ENCODE data around the gene SPAAR.
"Not testable (repeated sequence)": the region's sequence is repeated elsewhere in the genome, so short reads cannot be mapped to it uniquely, and the experiment has no call there.

SPAAR gene

GRCh38 chr9:35892051-35892450 lies 17.2 kb upstream of the SPAAR start:
- TF ChIP-seq, protein P1, sequence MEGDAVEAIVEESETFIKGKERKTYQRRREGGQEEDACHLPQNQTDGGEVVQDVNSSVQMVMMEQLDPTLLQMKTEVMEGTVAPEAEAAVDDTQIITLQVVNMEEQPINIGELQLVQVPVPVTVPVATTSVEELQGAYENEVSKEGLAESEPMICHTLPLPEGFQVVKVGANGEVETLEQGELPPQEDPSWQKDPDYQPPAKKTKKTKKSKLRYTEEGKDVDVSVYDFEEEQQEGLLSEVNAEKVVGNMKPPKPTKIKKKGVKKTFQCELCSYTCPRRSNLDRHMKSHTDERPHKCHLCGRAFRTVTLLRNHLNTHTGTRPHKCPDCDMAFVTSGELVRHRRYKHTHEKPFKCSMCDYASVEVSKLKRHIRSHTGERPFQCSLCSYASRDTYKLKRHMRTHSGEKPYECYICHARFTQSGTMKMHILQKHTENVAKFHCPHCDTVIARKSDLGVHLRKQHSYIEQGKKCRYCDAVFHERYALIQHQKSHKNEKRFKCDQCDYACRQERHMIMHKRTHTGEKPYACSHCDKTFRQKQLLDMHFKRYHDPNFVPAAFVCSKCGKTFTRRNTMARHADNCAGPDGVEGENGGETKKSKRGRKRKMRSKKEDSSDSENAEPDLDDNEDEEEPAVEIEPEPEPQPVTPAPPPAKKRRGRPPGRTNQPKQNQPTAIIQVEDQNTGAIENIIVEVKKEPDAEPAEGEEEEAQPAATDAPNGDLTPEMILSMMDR (IDR thresholded peaks at IDR 0.05; ENCODE audit: low read depth, low read length), result no peak

DNA sequence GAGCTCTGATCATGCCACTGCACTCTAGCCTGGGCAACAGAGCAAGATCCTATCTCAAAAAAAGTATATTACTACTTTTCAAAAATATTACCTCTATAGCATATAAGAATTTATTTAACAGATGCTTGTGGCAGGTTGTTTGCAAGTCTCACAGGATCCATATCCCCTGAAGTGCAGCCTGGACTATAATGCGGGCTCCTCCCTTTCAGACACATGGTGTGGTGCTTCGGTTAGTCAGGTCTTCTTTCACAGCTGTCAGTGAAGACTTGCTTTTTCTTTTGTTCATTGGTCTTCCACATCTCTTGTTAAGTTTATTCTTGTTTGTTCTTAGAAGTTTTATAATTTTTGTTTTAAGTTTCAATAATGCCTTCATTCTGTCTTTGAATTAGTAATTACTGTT lies 12.7 kb upstream of the SPAAR start:
- TF ChIP-seq, protein P1 (IDR thresholded peaks at IDR 0.05; ENCODE audit: low read depth, low read length), result no peak
- Histone ChIP-seq H3K36me3 (no peaks in the 10 kb centered on the region), H3K27ac (no peak overlapping the region), H3K4me3 (ENCODE audit: low read depth, low read length) (no peak overlapping the region), H3K27me3 (ENCODE audit: insufficient read depth, low read depth, severe bottlenecking) (no peaks in the 10 kb centered on the region), H3K9me3 (ENCODE audit: severe bottlenecking) (no peaks in the 10 kb centered on the region)
- no peak for DNase-seq

More at GRCh38 chr9:35892051-35892450, 17.2 kb upstream of the SPAAR start:
- no peaks in the 10 kb centered on the region for H3K27me3 ChIP-seq (ENCODE audit: insufficient read depth, low read depth, severe bottlenecking)
- H3K9me3 ChIP-seq (ENCODE audit: severe bottlenecking), result no peaks in the 10 kb centered on the region
- DNase-seq, result no peak
- H3K27ac ChIP-seq, result no peak overlapping the region
- H3K36me3 ChIP-seq, result no peaks in the 10 kb centered on the region
- no peak overlapping the region for H3K4me3 ChIP-seq (ENCODE audit: low read depth, low read length)

DNA sequence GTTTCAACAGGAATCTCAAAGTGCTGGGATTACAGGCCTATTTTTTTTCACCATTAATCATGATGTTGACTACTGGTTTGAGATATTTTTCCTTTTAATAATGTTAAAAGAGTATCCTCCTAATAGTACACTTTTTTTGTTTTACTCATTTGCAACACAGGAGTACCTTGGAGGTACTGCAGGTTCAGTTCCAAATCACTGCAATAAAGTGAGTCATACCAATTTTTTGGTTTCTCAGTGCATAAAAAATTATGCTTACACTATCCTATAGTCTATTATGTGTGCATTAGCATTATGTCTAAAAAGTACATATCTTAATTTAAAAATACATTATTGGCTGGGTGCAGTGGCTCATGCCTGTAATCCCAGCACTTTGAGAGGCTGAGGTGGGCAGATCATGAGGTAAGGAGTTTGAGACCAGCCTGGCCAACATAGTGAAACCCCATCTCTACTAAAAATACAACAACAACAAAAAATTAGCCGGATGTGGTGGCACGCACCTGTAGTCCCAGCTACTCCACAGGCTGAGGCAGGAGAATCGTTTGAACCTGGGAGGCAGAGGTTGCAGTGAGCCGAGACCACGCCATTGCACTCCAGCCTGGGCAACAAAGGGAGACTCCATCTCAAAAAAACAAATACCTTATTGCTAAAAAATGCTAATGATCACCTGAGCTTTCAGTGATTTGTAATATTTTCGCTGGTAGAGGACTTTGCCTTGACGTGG lies 11.8 kb upstream of the SPAAR start:
- H3K27ac ChIP-seq; H3K9me3 ChIP-seq (ENCODE audit: severe bottlenecking); H3K36me3 ChIP-seq; H3K27me3 ChIP-seq (ENCODE audit: insufficient read depth, low read depth, severe bottlenecking); DNase-seq; H3K4me3 ChIP-seq (ENCODE audit: low read depth, low read length): not testable (repeated sequence)

GRCh38 chr9:35898337-35898736 lies 11.0 kb upstream of the SPAAR start:
- Histone ChIP-seq H3K27ac (no peak overlapping the region), H3K36me3 (no peaks in the 10 kb centered on the region), H3K4me3 (ENCODE audit: low read depth, low read length) (no peak overlapping the region), H3K27me3 (ENCODE audit: insufficient read depth, low read depth, severe bottlenecking) (no peaks in the 10 kb centered on the region), H3K9me3 (ENCODE audit: severe bottlenecking) (no peaks in the 10 kb centered on the region)
- TF ChIP-seq, protein P1 (IDR thresholded peaks at IDR 0.05; ENCODE audit: low read depth, low read length), result no peak
- DNase-seq, result no peak

- TF ChIP-seq, protein P1 (IDR thresholded peaks at IDR 0.05; ENCODE audit: low read depth, low read length), result no peak
- Histone ChIP-seq H3K4me3 (ENCODE audit: low read depth, low read length) (no peak overlapping the region), H3K27ac (no peak overlapping the region), H3K27me3 (ENCODE audit: insufficient read depth, low read depth, severe bottlenecking) (no peaks in the 10 kb centered on the region), H3K9me3 (ENCODE audit: severe bottlenecking) (no peaks in the 10 kb centered on the region), H3K36me3 (no peaks in the 10 kb centered on the region)
- DNase-seq, result no peak
Observed at GRCh38 chr9:35899021-35899420, 10.3 kb upstream of the SPAAR start.

GRCh38 chr9:35903049-35903448 lies 6.2 kb upstream of the SPAAR start:
- Histone ChIP-seq H3K9me3 (ENCODE audit: severe bottlenecking) (no peaks in the 10 kb centered on the region), H3K36me3 (no peaks in the 10 kb centered on the region), H3K27ac (no peak overlapping the region), H3K27me3 (ENCODE audit: insufficient read depth, low read depth, severe bottlenecking) (no peaks in the 10 kb centered on the region), H3K4me3 (ENCODE audit: low read depth, low read length) (no peak overlapping the region)
- TF ChIP-seq, protein P1 (IDR thresholded peaks at IDR 0.05; ENCODE audit: low read depth, low read length), result peak; percentile 45; the same call in 1 of the 2 replicates
- DNase-seq, result peak; percentile 37
